Activated T-cell treated with anti-CD3 and anti-CD28 coated beads, Interleukin-2, amount 50 U/mL, for 48 hours (primary cell): ENCODE results near the gene BCL11B.
"Not testable (repeated sequence)": the region's sequence is repeated elsewhere in the genome, so short reads cannot be mapped to it uniquely, and the experiment has no call there.

Source experiments
- DNase-seq, 2 experiments: peaks; one replicate each; pipeline ENCODE4 v3.0.0-alpha.2; 2020

The BCL11B gene

DNA sequence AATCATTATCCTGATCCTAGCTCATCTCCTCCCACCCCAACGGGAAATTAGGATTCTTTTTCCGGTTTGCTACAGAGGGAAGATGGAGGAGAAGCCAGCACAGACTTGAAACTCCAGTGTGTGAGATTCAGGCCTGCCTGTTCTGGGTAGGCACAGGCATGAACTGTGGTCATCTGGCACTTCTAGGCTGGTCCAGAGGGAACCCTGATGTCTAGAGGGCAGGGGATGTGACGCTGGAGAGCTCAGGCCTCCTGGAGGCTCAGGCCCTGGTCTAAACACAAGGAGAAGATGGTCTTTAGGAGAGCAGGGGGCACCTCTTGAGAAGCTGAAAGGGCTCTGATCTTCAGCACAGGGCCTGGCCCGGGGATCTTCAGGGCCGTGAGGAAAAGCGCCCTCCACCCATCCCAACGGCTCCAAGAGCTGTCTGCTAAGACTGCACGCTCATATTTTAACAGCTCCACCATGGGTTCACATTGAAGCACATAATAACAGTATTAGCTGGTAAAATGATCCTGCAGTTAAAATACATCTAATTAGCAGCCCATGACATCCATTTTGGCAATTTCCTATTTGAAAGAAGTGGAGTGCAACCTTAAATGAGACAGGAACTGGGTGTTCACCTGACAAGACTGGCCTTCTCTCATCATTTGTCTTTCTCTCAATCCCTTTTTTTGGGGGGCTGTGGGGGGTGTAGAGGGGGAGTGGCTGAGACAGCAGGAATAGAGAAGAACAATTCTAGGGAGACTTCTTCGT is 35.4 kb downstream of the BCL11B start:
- DNase-seq, result peak in 1 of 2 experiments; percentile 53

DNA sequence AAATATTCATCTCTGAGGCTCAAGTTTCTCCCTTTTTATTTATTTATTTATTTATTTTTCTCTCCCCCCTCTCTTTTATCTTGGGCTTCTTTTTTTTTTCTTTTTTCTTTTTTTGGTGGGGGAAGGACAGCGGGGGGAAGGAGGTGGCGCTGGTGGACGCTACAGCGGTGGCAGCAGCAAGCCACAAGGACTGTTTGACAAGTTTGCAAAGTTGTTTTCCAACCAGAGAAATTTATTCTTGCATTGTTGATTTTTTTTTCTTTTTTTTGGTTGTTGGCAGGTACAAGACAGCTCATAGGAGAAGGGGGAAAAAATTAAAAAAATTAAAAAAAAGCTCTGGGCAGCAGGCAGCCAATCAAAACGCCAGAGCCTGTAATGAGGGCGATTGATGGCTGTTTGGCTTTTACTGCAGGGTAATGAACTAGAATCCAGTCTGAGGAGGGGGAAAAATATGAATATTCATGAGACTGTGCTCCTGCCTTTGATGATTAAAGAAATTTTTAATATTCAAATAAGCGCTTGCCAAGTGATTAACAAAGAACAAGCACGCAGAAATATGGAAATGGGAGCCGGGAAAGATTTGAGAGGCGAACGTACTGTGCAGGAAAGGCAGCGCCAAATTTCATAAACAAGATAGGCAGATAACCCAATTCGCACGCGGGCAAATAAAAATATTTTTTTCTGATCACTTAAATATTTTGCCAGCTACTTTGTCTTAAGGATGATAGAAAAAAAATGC is 36.2 kb downstream of the BCL11B start:
- no peak for DNase-seq

DNA sequence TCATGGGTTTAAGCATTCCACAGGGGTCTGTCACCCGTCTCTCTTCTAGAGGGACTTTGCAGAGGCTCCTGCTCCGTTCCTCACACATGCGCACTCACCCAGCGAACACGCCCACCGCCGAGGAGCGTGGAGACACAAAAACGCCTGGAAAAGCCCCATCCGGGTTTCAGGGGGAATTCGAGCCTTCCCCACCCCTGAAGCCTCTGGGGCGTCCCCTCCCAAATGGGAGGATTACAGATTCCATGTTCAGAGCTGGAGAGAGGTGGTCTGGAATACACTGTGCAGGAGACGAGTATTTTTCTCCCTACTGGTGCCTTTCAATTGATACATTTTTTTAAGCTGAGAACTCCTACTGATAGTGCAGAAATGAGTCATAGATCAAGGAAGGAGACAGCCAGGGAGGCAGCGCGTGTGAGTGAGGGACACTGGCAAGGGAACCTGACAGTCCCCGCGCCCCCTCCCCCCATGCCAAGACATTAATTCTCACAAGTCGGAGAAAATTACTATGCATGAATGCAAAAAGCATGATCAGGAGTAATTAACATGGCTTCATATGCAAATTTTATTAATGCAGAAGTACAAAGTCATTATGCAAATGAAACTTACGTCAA is 36.9 kb downstream of the BCL11B start:
- DNase-seq, result peak; percentile 80 to 84

DNA sequence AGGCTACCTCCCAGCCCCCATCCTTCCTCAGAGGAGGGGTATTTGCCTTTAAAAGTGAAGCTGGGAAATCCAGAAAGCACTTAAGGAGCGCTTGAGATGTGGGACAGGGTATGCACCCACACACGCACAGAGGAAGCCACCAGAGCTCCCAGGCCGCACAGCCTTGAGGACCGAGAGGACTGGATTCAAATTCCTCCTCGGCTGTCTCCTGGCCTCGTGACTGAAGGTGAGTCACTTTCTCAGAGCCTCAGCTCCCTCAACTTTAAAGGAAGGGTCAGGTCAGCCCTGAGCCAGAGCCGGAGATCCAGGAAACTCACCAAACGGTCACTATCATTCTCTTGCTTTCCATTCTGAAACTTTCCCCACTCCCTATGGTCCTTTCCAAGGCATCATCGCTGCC is 37.6 kb downstream of the BCL11B start:
- no peak for DNase-seq

DNA sequence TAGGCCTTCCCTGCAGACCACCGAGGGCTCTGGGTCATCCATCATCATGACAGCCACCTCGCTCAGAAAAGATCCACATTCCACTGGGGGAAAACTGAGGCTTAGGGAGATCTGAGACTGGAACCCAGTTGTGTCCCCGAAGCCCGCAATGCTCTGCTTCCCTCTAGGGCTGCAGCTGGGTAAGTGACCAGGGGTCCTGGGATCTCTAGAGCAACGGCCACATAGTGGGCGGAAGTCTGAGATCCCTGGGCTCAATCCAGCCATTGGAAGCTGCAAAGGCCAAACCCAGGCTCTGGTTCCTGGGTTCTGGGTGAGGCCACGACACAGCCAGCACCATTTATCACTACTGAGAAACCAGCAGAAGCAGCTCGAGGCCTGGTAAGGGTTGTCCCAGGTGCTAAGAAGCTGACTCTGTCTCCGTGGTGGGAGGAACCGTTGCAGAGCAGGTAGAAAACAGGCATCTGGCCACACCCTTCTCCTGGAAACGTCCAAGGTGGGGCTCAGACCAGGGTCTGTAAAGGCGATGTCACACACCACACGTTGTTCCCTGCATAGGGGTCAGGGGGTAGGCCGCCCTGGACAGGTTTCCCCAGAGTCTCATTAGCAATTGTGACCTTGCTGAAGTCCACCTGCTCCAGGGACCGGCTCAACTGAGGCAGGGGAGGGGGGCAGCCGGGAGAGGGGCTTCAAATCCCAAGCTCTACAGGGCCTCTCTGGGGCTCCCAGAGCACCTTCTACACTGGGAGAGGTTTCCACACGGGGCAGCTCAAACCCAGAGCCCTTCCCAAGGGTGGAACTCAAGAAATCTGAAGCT is 38.6 kb downstream of the BCL11B start:
- DNase-seq, result no peak

DNA sequence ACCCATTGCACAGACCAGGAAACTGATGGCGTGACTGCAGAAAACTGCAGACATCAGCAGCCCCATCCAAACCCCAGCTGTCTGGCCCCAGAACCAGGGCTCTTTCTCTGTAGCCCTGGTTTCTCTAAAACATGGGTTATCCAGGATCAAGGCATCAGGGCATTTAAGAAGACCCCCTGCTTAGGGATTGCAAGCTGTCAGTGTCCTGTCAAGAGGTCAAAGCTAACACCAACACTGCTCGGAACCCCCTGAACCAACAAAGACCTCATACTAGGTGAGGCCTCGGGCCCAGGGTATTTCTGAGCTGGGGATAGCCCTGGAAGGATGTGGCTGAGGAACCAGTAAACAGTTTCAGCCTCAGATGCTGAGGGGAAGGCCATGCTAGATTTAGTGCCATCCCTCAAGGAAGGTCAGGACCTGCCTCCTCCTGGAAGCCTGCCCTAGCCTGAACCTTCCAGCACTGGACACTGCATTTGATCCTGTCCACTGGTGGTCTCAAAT is 39.2 kb downstream of the BCL11B start:
- DNase-seq, result no peak

DNA sequence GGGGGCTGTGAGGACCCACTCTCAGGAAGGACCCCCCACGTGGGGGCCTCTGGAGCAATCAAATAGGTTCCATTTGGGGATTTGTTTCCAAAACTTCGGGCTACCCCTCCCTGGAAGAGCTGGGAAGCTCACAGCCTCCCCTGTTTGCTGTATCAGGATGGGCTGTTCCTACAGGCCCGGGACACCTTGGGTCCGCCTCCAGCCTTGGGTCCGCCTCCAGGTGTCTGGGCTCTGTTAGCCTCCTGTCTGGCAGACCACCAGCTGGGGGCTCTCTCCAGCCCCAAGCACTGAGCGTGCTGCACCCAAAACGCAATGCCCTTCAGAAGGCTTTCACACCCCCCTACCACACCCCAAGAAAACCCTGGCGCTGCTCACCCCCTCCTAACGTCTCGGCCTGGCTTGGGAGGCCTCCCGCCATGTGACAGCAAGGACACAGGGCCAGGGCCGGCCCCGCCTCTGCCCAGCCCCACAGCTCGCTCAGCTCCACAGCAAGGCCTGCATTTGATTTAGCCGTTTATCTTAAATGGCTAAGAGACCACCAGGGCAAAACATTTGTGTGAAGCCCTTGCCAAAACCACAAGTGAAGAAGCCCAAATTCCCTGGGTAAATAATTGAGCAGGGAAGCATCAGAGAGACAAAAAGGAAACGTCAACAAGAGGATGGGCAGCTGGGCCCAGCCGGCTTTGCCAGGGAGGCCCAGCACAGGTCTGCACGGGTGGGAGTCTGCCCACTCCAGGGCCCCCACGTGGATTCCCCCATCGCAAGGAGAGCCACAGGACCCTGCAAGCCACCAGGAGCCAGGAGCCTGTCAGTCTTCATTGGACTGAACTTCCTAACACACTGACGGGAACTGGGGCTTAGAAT is 39.9 kb downstream of the BCL11B start:
- DNase-seq, result peak in 1 of 2 experiments; percentile 70

DNA sequence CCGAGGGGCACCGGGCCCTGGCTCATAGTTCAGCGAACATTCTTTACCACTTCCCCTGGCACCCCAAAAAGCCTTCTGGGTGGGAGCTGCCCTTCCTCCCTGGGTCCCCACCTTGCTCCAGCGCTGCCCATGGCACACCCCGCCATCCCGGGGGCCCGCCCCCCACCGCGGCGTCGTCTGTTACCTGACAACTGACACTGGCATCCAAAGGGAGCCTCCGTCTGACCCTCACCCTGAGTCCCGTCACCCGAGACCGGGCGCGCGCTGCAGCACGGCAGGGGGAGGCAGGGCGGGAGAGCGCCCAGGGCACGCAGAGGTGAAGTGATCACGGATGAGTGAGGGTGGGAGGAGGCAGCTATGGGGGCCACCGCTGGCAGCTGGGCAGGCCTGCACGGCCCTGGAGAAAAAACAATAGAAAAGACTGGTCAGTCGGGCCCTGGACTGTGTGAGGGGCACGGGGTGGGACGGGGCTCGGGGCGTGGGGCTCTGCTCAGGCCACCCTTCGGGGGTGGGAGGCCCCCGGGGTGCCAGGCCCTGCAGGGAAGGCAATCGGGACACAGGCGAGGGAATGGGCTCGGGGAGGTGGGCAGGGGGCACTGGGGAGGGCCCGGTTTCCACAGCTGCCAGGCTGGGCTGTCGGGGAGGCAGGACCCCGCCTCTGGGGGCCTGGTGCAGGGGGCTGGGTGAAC is 40.7 kb downstream of the BCL11B start:
- no peak for DNase-seq

DNA sequence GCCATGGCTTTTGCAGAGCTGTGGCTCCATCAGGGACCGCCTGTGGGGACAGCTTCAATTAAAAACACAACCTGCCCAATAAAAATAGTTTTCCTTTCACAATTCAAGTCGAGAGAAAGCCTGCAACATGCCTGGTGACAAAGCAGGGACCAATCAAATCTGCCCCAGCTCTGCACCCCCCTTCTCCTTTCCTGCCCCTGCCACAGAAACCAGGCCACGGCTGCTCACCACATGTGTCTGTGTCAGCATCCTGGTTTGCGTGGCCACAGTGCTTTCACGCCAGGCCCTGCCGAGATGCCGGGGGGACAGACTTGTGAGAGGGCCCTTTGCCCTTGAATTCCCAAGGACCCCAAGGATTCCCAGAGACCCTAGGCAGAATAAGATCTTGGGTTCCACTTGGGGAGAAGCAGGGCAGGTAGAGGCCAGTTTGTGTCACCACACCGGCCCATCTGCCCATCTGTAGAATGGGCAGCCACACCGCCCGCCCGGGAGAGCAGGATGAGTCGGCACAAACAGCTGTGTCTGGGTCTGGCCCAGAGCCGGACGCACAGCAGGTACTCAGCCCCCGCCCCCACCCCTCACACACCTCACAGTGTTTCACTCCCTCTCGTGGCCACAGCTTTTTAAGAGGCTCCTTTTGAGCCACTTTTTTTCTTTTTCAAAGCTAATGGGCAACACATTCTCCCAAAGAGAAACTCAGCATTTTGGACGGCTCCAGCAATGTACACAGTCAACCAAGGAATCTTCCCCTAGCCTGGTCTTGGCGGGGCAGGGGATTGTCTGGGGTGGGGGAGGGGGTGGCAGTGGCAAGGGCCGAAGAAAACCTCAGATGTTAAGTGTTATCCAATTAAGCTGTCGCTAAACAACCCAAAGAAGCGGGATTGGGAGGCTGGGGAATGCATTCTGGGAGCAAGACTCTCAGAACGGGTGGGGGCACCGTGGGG is 41.5 kb downstream of the BCL11B start:
- peak; percentile 86 to 87 for DNase-seq

DNA sequence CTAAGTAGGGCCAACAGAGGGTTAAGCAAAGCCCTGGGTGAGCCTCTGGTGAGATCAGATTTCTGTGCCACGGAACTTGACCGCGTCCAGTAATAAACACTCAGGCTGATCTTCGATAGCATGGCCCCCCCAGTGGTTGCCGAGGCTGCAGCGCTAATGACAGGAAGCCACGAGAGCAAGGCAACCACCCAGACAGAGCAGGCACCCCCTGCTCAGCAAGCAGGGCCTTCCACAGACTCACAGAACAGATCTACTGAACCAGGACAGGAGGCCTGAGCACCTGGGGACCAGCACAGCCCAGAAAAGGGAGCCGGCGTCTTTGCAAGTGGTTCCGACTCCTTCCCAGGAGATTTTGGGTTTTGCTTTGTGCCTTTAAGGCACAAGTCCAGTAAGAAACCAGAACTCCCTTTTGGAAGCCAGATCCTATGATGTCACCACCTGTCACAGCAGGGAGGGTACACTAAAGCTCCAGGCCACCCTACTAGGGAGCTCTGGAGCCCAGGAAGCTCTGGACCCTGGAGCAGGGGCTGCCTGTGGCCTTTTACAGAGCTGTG is 42.3 kb downstream of the BCL11B start:
- no peak for DNase-seq

DNA sequence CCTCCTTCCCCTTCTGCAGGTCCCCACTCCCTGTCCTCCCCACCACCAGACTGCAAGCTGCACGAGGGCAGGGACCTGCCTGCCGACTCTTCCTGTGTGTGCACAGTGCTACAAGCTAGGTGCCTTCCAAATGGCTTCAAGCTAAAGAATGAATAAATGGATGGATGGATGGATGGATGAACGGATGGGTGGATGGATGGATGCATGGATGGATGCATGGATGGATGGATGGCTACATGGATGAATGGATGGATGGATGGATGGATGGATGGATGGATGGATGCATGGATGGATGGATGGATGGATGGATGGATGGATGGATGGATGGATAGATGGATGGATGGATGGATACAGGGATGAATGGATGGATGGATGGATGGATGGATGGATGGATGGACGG is 43.2 kb downstream of the BCL11B start:
- not testable (repeated sequence) for DNase-seq

DNA sequence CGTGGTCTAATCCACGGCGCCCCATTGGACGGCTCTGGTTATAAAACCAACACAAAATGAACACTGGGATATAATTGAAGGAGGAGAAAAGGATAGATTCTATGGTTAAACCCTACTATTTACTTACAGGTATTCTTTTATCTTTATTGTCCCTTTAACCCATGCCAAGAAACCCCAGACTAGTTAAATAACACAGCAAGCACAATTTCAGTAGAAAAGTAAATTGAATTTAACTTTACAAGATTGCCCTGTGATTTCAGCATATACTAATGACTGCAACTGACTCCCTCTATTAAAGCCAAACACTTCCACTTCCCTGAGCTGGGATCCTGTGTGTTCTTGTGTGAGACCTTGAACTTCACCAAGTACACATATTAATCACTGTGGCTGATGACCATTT is 45.3 kb downstream of the BCL11B start:
- no peak for DNase-seq

DNA sequence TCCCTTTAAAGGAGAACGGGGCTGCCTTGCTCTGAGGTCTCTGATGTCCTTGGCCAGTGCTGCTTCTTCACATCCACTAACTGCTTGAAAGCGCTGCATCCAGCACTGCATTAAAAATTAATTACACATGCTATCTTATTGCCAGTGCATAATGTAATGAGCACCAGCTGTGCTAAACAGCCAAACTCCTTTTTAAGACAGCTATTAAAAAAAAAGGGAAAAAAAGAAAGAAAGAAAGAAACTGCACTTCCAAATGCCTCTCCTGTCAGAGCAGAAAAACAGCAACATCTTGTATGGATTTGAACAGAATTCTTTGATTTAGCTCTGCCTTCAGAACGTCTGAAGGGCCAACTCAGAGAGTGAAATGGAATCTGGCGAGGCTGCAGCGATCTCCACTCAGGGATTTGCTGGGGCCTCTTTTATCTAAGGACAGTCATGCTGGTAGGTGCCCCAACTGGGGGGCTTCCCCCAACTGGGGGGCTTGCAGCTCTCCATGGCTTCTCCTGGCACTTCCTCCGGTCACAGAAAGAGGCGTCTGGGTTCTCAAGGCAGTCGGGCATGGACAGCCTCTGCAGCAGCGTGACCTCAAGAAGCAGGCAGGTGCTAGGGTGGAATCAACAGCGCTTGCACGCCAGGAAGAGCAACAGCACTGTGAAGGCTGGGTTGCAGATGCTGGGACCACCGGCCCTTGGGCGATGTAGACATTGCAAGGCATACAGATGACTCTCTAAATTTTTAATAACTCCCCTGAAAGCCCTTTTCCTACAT is 46.4 kb downstream of the BCL11B start:
- no peak for DNase-seq

DNA sequence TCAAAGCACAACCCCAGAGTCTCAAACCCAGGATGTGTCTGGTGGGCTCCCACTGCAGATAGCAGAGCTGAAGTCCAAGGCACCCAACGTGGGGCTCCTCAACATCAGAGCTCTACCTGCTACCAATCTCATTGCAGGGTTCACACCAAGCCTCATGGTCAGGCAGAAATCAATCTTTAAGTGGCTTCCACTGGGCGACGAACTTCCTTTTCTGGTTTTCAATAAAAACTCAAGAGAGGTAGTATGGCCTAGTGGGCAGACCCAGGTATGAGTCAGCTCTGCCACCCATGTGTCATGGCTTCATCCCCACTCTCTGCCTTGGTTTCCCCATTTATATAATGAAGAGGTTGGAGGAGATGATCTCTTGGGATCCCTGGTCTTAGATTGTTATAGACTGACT is 47.0 kb downstream of the BCL11B start:
- DNase-seq, result no peak

DNA sequence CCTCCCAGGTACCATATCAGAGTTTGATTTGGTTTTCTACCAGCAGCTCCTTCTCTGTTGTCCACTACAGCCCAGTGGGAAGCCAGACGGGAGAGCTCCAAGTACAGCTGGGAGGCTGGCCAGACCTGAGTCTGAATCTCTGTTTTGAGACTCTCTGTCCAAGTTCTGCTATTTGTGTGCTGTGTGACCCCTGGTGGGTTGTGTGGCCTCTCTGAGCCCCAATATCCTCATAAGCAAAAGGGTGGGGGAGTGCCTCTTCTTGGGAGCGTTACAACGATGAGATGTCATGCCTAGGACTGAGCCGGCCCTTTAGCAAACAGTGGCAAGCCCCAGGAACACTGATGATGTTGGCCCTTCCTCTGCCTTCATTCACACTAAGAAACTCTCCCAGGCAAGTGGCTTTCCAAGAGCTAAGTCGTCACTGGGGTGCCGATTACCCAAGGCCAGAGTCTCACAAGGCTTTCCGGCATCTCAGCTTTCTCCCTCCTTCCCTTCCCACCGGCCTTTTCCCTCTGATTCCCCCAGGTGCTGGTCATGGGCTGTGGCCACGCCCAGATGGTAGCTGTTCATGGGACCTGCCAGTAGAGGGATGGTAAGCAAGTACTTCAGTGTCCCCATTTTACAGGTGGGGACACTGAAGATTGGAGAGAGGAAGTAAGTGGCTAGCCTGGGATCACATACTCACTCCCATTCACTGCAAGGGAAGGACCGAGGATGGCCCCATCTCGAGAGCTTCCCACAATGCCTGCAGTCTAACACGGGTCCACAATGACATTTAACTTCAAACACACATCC is 47.7 kb downstream of the BCL11B start:
- DNase-seq, result no peak

DNA sequence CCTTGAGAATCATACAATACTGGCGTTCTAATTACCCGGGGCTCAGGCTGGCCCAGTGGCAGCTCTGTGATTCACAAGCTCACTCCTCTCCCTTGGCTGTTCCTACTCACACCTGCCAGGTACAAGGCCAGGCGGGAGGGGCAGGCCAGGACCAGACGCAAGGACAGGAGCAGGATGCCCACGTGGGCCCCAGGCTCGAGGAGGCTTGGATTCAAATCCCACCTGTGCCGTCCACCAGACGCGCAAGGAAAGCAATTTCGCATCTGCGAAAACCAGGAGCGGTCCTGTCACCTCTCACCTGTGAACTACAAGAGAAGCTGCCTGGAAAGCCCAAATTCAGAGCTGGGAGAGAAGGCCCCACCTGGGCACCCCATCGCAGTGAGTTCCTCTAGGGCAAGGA is 50.6 kb downstream of the BCL11B start:
- no peak for DNase-seq

DNA sequence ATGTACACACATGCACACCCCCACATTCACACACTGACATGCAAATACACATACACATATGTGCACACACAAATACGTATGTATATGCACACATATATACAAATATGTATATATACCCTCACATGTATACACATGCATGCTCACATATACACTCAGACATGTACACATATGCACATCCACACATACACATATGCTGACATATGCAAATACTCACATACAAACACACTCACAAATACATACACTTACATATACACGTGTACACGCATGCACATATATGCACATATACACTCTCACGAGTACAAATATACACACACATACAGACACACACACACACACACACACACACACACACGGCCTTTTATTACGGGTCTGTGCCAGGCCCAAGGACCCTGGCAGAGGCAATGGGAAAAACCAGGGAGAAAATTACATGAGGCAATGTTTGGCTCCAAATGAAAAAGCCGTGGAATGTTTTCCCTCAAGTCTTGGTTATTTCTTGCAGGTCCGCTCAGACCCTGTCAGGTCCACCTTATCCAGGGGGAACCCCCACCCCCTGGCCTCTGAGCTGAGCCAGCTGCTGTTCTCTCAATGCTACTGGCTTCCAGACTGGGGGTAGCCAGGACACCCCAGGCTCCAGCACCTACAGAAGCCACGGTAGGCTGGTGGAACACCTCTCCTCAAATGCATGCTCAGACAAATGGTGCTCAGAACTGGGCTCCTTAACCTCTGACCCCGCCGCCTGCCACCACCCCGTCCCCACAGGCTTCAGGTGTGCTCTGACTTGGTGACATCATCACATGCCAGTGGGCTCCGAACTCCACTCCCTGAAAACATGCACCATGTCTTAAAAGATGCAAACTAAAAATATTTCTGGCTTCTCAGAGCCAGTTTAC is 54.7 kb downstream of the BCL11B start:
- DNase-seq, result no peak
